ENCODE data around the gene RBM47. TPM values are rescaled to one million over a fixed set of nuclear protein-coding genes. Genes with fewer than 3 reads are reported as not detected.
"Not testable (repeated sequence)": the region's sequence is repeated elsewhere in the genome, so short reads cannot be mapped to it uniquely, and the experiment has no call there.

RBM47 gene
- total and polyA plus RNA-seq, 4 experiments from 2014 or later, result 0.10 to 1.5 (median 0.87) TPM

DNA sequence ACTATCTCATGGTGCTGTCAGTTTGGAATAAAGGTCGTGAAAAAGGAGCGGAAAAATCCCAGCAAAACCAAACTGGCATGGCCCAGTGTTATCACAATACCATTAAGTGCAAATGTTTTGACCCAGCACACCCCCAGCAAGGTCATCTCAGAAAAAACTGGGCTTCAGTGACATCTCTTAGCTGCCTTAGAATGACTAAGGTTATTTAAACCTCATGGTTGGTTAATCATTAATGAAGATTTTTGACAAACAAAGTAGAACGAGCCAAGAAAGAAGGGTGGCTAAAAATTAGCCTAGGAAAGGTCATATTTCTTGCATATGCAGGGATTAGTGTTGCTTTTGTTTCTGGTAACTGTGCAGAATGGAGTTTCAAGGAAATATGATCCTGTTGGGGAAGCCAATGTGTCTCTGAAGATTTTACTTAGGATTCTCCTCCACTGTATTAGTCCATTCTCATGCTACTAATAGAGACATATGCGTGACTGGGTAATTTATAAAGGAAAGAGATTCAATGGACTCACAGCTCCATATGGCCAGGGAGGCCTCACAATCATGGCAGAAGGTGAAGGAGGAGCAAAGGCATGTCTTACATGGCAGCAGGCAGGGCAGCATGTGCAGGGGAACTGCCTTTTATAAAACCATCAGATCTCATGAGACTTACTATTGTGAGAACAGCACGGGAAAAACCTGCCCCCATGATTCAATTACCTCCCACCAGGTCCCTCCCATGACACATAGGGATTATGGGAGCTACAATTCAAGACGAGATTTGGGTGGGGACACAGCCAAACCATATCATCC, 211.0 kb downstream of the RBM47 start:
- H3K9me3 Mint-ChIP-seq, result peaks cover 0 to 7% (median 2%) of the 10 kb centered on the region in 8 donors
- H3K9me3 ChIP-seq (ENCODE audit: control insufficient read depth in 1 of 2, low read length in 2 of 2), result no peaks in the 10 kb centered on the region
- POLR2A ChIA-PET (ENCODE audit: partially characterized antibody), result no interaction called here
- intact Hi-C loops (cut with micrococcal nuclease), result no loop called here
- H3K4me1 ChIP-seq (ENCODE audit: insufficient read depth, low read length), result no peaks in the 10 kb centered on the region
- H3K4me3 ChIP-seq (ENCODE audit: low read length in 2 of 2), result no peak overlapping the region
- CTCF ChIA-PET (ENCODE audit: partially characterized antibody), result no interaction called here
- no peak overlapping the region for H3K4me3 Mint-ChIP-seq
- no peaks in the 10 kb centered on the region for H3K36me3 Mint-ChIP-seq
- no peak for DNase-seq
- H3K27me3 Mint-ChIP-seq, result peaks cover 0 to 1% of the 10 kb centered on the region in 2 donors
- no peaks in the 10 kb centered on the region for H3K36me3 ChIP-seq (ENCODE audit: insufficient read depth, low read length)
- H3K27ac ChIP-seq (ENCODE audit: low read depth, low read length), result no peak overlapping the region
- H3K27me3 ChIP-seq (ENCODE audit: insufficient read depth, low read length), result no peaks in the 10 kb centered on the region
- no peaks in the 10 kb centered on the region for H3K4me1 Mint-ChIP-seq
- no peak overlapping the region for H3K27ac Mint-ChIP-seq

DNA sequence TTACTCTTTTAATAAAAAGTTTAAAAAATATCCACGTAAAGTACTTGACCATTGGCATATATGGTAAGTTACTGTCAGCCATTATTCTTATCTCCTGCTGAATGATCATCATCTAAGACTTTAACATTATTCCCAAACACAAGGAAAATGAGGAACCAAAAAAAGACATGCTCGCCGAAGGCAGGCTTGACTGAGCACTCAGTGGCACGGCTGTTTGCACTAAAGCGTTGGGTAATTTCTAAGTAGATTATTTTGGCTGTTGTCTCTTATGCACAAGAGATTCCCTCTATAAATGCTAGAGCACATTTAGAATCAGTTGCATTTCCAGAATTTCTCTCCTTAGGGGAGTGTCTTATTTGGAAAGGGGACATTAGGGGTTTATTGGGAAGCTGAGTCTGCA, 211.7 kb downstream of the RBM47 start:
- Histone ChIP-seq H3K9me3 (ENCODE audit: control insufficient read depth in 1 of 2, low read length in 2 of 2) (no peaks in the 10 kb centered on the region), H3K36me3 (ENCODE audit: insufficient read depth, low read length) (no peaks in the 10 kb centered on the region), H3K27ac (ENCODE audit: low read depth, low read length) (no peak overlapping the region), H3K4me1 (ENCODE audit: insufficient read depth, low read length) (no peaks in the 10 kb centered on the region), H3K27me3 (ENCODE audit: insufficient read depth, low read length) (no peaks in the 10 kb centered on the region), H3K4me3 (ENCODE audit: low read length in 2 of 2) (no peak overlapping the region)
- ChIA-PET CTCF (ENCODE audit: partially characterized antibody) (no interaction called here), POLR2A (ENCODE audit: partially characterized antibody) (no interaction called here)
- no peak for DNase-seq
- Mint-ChIP-seq H3K27me3 (peaks cover 0 to 1% of the 10 kb centered on the region in 2 donors), H3K36me3 (no peaks in the 10 kb centered on the region), H3K4me1 (no peaks in the 10 kb centered on the region), H3K9me3 (peaks cover 0 to 7% (median 2%) of the 10 kb centered on the region in 8 donors), H3K4me3 (no peak overlapping the region), H3K27ac (no peak overlapping the region)
- intact Hi-C loops (cut with micrococcal nuclease), result no loop called here

DNA sequence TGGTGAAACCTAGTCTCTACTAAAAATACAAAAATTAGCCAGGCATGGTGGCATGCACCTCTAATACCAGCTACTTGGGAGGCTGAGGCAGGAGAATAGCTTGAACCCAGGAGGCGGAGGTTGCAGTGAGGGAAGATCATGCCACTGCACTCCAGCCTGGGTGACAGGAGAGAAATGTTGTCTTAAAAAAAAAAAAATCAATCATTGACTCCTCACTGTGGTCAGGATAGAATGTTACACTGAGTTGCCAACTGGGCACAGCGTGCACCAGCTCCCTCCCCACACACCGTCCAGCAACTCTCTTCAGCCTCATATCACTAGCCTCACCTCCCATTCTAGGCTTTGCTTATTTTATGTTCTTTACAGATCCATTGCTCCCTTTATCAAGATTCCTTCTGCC, 215.0 kb downstream of the RBM47 start:
- POLR2A ChIA-PET (ENCODE audit: partially characterized antibody), result no interaction called here
- Mint-ChIP-seq H3K9me3 (peaks cover 0 to 7% (median 2%) of the 10 kb centered on the region in 8 donors), H3K36me3 (no peaks in the 10 kb centered on the region), H3K27ac (no peak overlapping the region), H3K4me1 (no peaks in the 10 kb centered on the region), H3K4me3 (no peak overlapping the region), H3K27me3 (peaks cover 0 to 1% of the 10 kb centered on the region in 2 donors)
- H3K4me1 ChIP-seq (ENCODE audit: insufficient read depth, low read length), result no peaks in the 10 kb centered on the region
- intact Hi-C loops (cut with micrococcal nuclease), result no loop called here
- H3K27ac ChIP-seq (ENCODE audit: low read depth, low read length), result no peak overlapping the region
- H3K9me3 ChIP-seq (ENCODE audit: control insufficient read depth in 1 of 2, low read length in 2 of 2), result no peaks in the 10 kb centered on the region
- H3K27me3 ChIP-seq (ENCODE audit: insufficient read depth, low read length), result no peaks in the 10 kb centered on the region
- CTCF ChIA-PET (ENCODE audit: partially characterized antibody), result interaction anchor here (0.6 kb wide), 1 partner anchor 11 kb away, joined by 4 read pairs; no protein-coding TSS in a partner anchor
- H3K4me3 ChIP-seq (ENCODE audit: low read length in 2 of 2), result no peak overlapping the region
- DNase-seq, result no peak
- no peaks in the 10 kb centered on the region for H3K36me3 ChIP-seq (ENCODE audit: insufficient read depth, low read length)

DNA sequence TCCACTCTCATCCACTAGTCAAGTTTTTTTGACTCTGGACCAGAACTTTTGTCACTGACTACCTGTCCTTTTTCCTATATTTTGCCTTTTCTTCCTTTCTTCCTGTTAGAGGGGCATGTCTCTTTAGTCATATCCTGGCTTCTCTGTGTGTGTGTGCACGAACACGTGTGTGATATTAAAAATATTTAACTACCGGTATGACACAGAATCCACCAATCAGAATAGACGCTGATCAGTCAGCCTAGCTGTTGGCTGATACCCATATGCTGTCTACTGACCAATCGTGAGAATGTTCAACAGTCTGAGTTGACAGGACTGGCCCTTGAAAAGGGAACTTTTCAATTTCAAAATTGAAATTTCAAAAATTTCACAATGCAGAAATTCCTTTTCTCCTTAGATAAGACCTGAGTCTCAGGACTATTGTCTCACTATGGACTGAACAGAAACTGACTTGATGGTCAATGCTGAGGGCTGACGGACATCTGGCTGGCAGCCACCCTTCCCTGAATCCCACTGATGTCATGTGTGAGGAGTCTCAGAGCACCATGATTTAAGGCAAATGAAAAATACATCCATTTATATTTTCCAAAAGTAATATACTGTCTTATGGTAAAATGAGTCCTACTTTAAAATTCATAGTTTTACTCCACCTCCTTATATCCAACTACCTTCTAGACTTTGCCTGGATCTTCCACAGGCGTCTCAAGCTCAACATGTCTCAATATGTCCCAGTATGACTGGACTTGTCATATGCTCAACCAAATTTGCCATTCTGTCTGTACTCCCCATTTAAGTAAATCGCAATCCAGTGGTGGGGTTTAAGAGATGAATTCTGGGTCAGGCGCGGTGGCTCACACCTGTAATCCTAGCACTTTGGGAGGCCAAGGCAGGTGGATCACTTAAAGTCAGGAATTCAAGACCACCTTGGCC, 216.5 kb downstream of the RBM47 start:
- Mint-ChIP-seq H3K4me1 (no peaks in the 10 kb centered on the region), H3K27me3 (peaks cover 0 to 1% of the 10 kb centered on the region in 2 donors), H3K9me3 (peaks cover 0 to 2% (median 0%) of the 10 kb centered on the region in 8 donors), H3K36me3 (no peaks in the 10 kb centered on the region), H3K4me3 (no peak overlapping the region), H3K27ac (no peak overlapping the region)
- intact Hi-C loops (cut with micrococcal nuclease), result no loop called here
- POLR2A ChIA-PET (ENCODE audit: partially characterized antibody), result no interaction called here
- H3K27me3 ChIP-seq (ENCODE audit: insufficient read depth, low read length), result no peaks in the 10 kb centered on the region
- no peak overlapping the region for H3K27ac ChIP-seq (ENCODE audit: low read depth, low read length)
- no peaks in the 10 kb centered on the region for H3K4me1 ChIP-seq (ENCODE audit: insufficient read depth, low read length)
- no peak overlapping the region for H3K4me3 ChIP-seq (ENCODE audit: low read length in 2 of 2)
- no peaks in the 10 kb centered on the region for H3K9me3 ChIP-seq (ENCODE audit: control insufficient read depth in 1 of 2, low read length in 2 of 2)
- CTCF ChIA-PET (ENCODE audit: partially characterized antibody), result interaction anchor here (0.7 kb wide), 1 partner anchor 1508 kb away, joined by 3 read pairs; no protein-coding TSS in a partner anchor
- H3K36me3 ChIP-seq (ENCODE audit: insufficient read depth, low read length), result no peaks in the 10 kb centered on the region
- no peak for DNase-seq

DNA sequence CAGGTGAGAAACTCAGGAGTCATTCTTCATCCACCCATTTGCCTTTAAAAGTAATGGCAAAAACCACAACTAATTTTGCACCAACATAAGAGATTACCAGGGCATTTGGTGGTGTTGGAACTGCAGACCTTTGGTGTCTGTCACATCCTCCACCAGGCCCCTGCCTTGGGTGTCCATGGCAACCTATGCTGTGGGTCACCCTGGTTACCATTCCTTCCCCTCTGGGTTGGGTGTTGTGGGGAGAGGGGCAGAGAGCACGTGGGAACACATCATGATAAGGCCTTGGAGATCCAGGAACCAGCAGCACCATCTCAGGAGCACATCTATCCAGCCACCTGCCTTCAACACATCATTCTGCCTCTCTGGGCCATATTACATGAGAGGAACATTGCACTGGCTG, 217.3 kb downstream of the RBM47 start:
- H3K9me3 ChIP-seq (ENCODE audit: control insufficient read depth in 1 of 2, low read length in 2 of 2), result no peaks in the 10 kb centered on the region
- intact Hi-C loops (cut with micrococcal nuclease), result no loop called here
- POLR2A ChIA-PET (ENCODE audit: partially characterized antibody), result no interaction called here

DNA sequence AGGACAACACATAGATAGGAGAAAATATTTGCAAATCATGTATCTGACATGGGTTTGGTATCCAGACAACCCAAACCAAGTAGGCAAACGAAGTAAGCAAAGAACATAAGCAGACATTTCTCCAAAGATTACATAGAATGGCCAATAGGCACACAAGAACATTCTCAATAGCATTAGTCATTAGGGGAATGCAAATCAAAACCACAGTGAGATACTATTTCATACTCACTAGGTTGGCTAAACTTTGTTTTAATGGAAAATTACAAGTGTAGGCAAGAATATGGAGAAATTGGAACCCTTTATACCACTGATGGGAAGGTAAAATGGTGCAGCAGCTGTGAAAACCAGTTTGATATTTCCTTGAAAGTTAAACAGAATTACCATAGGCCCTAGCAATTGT, 219.8 kb downstream of the RBM47 start:
- no peak overlapping the region for H3K27ac Mint-ChIP-seq

More for the DNA sequence above, 217.3 kb downstream of the RBM47 start:
- peaks cover 0 to 4% of the 10 kb centered on the region in 2 donors for H3K27me3 Mint-ChIP-seq
- CTCF ChIA-PET (ENCODE audit: partially characterized antibody), result no interaction called here
- peaks cover under 1 to 2% of the 10 kb centered on the region in 2 donors for H3K36me3 Mint-ChIP-seq
- Histone ChIP-seq H3K27me3 (ENCODE audit: insufficient read depth, low read length) (no peaks in the 10 kb centered on the region), H3K4me1 (ENCODE audit: insufficient read depth, low read length) (no peaks in the 10 kb centered on the region), H3K36me3 (ENCODE audit: insufficient read depth, low read length) (no peaks in the 10 kb centered on the region), H3K27ac (ENCODE audit: low read depth, low read length) (no peak overlapping the region), H3K4me3 (ENCODE audit: low read length in 2 of 2) (no peak overlapping the region)
- H3K9me3 Mint-ChIP-seq, result peaks cover 0 to 6% (median 4%) of the 10 kb centered on the region in 8 donors
- H3K27ac Mint-ChIP-seq, result no peak overlapping the region
- DNase-seq, result no peak
- H3K4me1 Mint-ChIP-seq, result no peaks in the 10 kb centered on the region
- H3K4me3 Mint-ChIP-seq, result no peak overlapping the region

DNA sequence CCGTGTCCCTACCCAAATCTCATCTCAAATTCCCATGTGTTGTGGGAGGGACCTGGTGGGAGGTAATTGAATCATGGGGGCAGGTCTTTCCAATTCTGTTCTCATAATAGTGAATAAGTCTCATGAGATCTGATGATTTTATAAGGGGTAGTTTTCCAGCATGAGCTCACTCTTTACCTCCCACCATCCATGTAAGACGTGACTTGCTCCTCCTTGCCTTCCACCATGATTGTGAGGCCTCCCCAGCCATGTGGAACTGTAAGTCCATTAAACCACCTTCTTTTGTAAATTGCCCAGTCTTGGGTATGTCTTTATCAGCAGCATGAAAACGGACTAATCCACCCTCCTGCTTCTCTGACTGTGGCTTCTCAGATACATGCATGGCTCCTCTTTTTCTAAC, 222.2 kb downstream of the RBM47 start:
- POLR2A ChIA-PET (ENCODE audit: partially characterized antibody); CTCF ChIA-PET (ENCODE audit: partially characterized antibody); DNase-seq; H3K4me1 Mint-ChIP-seq; H3K9me3 ChIP-seq (ENCODE audit: control insufficient read depth in 1 of 2, low read length in 2 of 2); H3K27me3 ChIP-seq (ENCODE audit: insufficient read depth, low read length); H3K36me3 Mint-ChIP-seq; intact Hi-C loops (cut with micrococcal nuclease); H3K27me3 Mint-ChIP-seq; H3K27ac Mint-ChIP-seq; H3K4me3 ChIP-seq (ENCODE audit: low read length in 2 of 2); H3K4me3 Mint-ChIP-seq; H3K27ac ChIP-seq (ENCODE audit: low read depth, low read length); H3K36me3 ChIP-seq (ENCODE audit: insufficient read depth, low read length); H3K4me1 ChIP-seq (ENCODE audit: insufficient read depth, low read length): not testable (repeated sequence)
- H3K9me3 Mint-ChIP-seq, result peaks cover 0 to 25% (median 15%) of the 10 kb centered on the region in 8 donors

More for the DNA sequence above, 219.8 kb downstream of the RBM47 start:
- Mint-ChIP-seq H3K9me3 (peaks cover 0 to 25% (median 15%) of the 10 kb centered on the region in 8 donors), H3K36me3 (peaks cover 2 to 4% of the 10 kb centered on the region in 2 donors), H3K4me1 (no peaks in the 10 kb centered on the region), H3K4me3 (no peak overlapping the region), H3K27me3 (peaks cover 0 to 6% of the 10 kb centered on the region in 2 donors)
- Histone ChIP-seq H3K27me3 (ENCODE audit: insufficient read depth, low read length) (no peaks in the 10 kb centered on the region), H3K9me3 (ENCODE audit: control insufficient read depth in 1 of 2, low read length in 2 of 2) (no peaks in the 10 kb centered on the region), H3K27ac (ENCODE audit: low read depth, low read length) (no peak overlapping the region), H3K36me3 (ENCODE audit: insufficient read depth, low read length) (no peaks in the 10 kb centered on the region), H3K4me1 (ENCODE audit: insufficient read depth, low read length) (no peaks in the 10 kb centered on the region), H3K4me3 (ENCODE audit: low read length in 2 of 2) (no peak overlapping the region)
- intact Hi-C loops (cut with micrococcal nuclease), result no loop called here
- ChIA-PET CTCF (ENCODE audit: partially characterized antibody) (no interaction called here), POLR2A (ENCODE audit: partially characterized antibody) (no interaction called here)
- DNase-seq, result no peak
